HEK293 (cell line): ENCODE results near the gene SPOCK3.

ENCODE experiments used
- MYNN ChIP-seq: fragments of 450-650 bp; formaldehyde crosslinking; IDR thresholded peaks from 2 replicates; pipeline ENCODE4 v1.5.1; 2016; ENCODE audit warnings: missing biosample characterization, missing genetic modification characterization, borderline replicate concordance
- YY2 ChIP-seq: fragments of 450-650 bp; formaldehyde crosslinking; IDR thresholded peaks from 2 replicates; pipeline ENCODE4 v1.5.1; 2016; ENCODE audit warnings: missing biosample characterization, missing genetic modification characterization
- ZBTB26 ChIP-seq: fragments of 450-650 bp; formaldehyde crosslinking; optimal IDR thresholded peaks from 2 replicates; pipeline ENCODE3; 2016; ENCODE audit warnings: missing biosample characterization, mild to moderate bottlenecking, missing genetic modification characterization
- ZNF354C ChIP-seq: fragments of 450-650 bp; formaldehyde crosslinking; IDR thresholded peaks from 2 replicates; pipeline ENCODE4 v1.5.1; 2016; ENCODE audit warnings: missing biosample characterization, missing genetic modification characterization, low read depth, borderline replicate concordance

GRCh38 chr4:166733686-166734085, 500.6 kb downstream of the SPOCK3 start:
- TF ChIP-seq MYNN (tag by site-specific recombination): no peak
- TF ChIP-seq YY2 (tag by site-specific recombination): no peak
- TF ChIP-seq ZNF354C (tag by site-specific recombination): no peak
- no peak for TF ChIP-seq ZBTB26 (tag by site-specific recombination)
